ENCODE data around the gene SUV39H1.
"Not testable (repeated sequence)": the region's sequence is repeated elsewhere in the genome, so short reads cannot be mapped to it uniquely, and the experiment has no call there.

SUV39H1 gene
- total RNA-seq: 4.6 to 22.8 (median 14.7) reads per million in 3 experiments

- DNase-seq: peak; percentile 90
Observed at GRCh38 chrX:48696301-48696908, at the start of gene SUV39H1. SUV39H1 (plus strand) TSS chrX:48696734; CDS start chrX:48696785, 51 bp downstream.

DNA sequence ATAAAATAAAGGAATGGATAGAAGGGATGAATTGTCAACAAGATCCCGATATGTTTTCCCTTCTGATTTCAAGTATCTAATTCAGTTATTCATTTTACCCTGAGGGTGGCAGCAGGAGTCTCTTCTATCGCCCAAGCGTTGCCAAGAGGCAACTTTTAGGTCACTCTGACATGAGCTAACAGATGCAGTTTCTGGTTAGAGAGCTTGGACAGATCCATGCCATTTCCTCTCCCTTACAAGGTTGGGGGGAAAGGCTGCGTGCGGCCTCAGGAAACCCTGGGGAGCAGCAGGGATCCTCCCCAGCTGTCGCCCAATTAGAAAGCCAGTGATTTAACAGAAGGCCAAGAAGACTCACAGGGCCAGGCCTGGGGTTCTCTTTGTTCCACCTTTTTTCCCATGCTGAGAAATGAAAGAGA is 48.2 kb upstream of the SUV39H1 start:
- peak; percentile 38 for DNase-seq

DNA sequence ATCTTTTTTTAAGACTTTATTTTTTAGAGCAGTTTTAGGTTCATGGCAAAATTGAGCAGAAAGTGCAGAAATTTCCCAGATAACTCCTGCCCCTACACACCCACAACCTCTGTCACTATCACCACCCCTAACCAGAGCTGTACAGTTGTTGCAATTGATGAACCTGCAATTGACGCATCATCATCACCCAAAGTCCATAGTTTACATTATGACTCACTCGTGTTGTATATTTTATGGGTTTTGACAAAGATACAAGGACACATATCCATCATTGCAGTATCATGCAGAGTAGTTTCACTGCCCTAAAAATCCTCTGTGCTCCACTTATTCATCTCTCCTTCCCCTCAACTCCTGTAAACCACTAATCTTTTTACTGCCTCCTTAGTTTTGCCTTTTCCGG is 47.4 kb upstream of the SUV39H1 start:
- no peak for DNase-seq

DNA sequence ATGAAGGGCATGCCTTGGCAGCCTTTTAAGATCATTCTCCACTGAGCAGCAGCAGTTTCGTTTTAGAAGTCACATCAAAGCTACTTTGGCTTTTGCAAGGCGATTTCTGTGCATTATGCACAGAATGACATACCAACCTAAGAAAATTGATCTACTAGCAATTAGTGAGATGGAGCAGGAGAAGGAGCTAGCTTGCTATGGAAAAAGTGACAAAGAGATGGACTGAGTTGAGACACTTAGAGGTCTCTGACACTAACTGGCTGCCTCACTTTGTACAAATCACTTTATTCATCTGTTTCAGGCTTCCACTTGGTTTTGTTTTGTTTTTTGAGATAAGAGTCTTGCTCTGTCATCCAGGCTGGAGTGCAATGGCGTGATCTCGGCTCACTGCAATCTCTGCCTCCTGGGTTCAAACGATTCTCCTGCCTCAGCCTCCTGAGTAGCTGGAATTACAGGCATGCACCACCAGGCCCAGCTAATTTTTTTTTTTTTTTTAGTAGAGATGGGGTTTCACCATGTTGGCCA is 44.4 kb upstream of the SUV39H1 start:
- DNase-seq: not testable (repeated sequence)

DNA sequence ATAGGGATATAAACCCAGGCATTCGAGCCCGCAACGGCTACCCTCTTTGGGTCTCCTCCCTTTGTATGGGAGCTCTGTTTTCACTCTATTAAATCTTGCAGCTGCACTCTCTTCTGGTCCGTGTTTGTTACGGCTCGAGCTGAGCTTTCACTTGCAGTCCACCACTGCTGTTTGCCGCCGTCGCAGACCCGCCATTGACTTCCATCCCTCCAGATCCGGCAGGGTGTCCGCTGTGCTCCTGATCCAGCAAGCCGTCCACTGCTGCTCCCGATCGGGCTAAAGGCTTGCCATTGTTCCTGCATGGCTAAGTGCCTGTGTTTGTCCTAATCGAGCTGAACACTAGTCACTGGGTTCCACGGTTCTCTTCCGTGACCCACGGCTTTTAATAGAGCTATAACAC is 41.8 kb upstream of the SUV39H1 start:
- not testable (repeated sequence) for DNase-seq

- not testable (repeated sequence) for DNase-seq
Observed at GRCh38 chrX:48659686-48660085, 36.8 kb upstream of the SUV39H1 start.

- no peak for DNase-seq
Observed at GRCh38 chrX:48663241-48663640, 33.3 kb upstream of the SUV39H1 start.

GRCh38 chrX:48664156-48664555 is 32.4 kb upstream of the SUV39H1 start:
- DNase-seq: no peak

GRCh38 chrX:48665991-48666390 is 30.5 kb upstream of the SUV39H1 start:
- DNase-seq: no peak

DNA sequence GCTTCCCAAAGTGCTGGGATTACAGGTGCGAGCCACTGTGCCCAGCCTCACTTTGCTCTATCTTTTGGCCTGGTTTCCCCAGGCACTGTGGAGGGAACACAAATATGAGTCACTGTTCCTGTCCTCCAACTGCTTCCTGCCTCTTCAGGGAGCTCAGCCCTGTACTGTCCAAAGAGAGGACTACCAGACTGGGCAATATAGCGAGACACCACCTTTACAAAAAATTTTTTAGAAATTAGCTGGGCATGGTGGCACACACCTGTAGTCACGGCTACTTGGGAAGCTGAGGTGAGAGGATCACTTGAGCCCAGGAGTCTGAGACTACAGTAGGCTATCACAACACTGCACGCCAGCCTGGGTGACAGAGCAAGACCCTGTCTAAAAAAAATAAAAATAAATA is 29.9 kb upstream of the SUV39H1 start:
- DNase-seq: no peak

GRCh38 chrX:48667509-48667908 is 29.0 kb upstream of the SUV39H1 start:
- no peak for DNase-seq

DNA sequence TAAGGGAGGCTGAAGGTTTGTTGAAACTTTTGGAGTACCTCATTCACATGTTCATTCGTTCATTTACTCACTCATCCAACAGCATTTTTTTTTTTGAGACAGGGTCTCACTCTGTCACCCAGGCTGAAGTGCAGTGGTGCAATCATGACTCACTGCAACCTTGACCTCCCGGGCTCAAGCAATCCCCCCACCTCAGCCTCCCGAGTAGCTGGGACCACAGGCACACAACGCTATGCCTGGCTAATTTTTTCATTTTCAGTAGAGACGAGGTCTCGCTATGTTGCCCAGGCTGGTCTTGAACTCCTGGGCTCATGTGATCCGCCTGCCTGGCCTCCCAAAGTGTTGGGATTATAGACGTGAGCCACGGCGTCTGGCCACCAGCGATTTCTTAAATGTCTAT is 28.3 kb upstream of the SUV39H1 start:
- not testable (repeated sequence) for DNase-seq

- DNase-seq: peak; percentile 86
Observed at GRCh38 chrX:48676106-48676892, 20.2 kb upstream of the SUV39H1 start.

DNA sequence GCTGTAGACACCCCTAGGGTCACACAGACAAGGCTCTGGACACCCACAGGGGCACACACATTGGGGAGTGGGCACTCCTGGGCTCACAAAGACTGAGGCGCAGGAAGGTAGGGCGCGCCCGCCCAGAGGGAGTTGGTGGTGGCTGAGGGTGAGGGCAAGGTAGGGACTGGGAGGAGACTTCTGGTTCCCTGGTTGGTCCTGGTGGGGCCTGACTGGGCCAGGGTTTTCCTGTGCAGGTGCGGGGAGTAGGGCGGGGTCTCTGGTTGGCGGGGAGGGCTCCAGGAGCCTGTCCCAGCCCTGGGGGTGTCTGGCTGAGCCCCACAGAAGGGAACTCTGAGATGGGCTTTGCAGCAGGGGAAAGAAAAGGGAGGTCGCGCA is 19.7 kb upstream of the SUV39H1 start:
- peak; percentile 20 for DNase-seq

DNA sequence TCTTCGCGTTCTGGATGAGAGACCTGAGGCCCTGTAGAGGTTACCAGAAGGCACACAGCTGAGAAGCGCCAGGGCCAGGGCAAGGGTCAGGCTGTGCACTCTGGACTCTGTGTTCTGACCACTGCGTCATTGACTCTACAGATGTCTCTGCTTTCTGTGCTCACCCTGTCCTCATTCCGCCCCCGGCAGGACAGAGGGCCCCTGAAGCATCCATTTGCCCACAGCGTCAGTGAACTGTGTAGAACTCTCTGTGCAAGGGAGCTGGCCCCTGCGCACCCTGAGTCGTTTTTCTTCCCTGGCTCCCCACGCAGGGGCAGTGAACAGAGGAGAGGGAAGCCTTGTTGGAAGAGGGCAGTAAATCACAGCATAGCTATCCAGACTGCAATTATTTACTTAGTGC is 19.0 kb upstream of the SUV39H1 start:
- DNase-seq: no peak

DNA sequence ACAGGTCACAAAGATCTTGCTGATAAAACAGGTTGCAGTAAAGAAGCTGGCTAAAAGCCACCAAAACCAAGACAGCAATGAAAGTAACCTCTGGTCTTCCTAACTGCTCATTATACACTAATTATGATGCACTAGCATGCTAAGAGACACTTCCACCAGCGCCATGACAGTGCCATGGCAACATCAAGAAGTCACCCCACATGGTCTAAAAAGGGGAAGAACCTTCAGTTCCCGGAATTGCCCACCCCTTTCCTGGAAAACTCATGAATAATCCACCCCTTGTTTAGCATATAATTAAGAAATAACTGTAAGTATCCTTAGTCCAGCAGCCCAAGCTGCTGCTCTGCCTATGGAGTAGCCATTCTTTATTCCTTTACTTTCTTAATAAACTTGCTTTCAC is 16.1 kb upstream of the SUV39H1 start:
- not testable (repeated sequence) for DNase-seq

DNA sequence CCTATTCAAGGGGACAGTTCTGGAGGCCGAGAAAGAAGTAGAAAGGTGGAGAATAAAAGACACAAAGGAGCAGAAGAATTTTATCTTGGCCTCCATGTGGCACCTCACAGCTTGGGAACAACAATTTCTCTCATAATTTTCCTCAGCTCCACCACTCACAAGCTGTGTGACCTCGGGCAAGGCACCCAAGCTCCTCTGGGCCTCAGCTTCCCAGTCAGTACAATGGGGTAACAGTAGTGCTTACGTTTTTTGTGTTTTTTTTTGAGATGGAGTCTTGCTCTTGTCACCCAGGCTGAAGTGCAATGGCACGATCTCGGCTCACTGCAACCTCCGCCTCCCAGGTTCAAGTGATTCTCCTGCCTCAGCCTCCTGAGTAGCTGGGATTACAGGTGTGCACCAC is 15.6 kb upstream of the SUV39H1 start:
- not testable (repeated sequence) for DNase-seq

GRCh38 chrX:48681539-48682183 is 14.9 kb upstream of the SUV39H1 start:
- DNase-seq: no peak

GRCh38 chrX:48682795-48683194 is 13.7 kb upstream of the SUV39H1 start:
- DNase-seq: not testable (repeated sequence)

DNA sequence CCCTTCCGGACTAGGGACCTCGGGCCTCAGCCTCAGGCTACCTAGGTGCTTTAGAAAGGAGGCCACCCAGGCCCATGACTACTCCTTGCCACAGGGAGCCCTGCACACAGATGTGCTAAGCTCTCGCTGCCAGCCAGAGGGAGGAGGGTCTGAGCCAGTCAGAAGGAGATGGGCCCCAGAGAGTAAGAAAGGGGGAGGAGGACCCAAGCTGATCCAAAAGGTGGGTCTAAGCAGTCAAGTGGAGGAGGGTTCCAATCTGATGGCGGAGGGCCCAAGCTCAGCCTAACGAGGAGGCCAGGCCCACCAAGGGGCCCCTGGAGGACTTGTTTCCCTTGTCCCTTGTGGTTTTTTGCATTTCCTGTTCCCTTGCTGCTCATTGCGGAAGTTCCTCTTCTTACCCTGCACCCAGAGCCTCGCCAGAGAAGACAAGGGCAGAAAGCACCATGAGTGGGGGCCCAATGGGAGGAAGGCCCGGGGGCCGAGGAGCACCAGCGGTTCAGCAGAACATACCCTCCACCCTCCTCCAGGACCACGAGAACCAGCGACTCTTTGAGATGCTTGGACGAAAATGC is 13.0 kb upstream of the SUV39H1 start, which contains the start of gene WAS:
Gene WAS (plus strand): TSS at position 389 of the 572 bp plus-strand sequence. CDS start 55 bp downstream, at position 444.
- peak; percentile 59 for DNase-seq

DNA sequence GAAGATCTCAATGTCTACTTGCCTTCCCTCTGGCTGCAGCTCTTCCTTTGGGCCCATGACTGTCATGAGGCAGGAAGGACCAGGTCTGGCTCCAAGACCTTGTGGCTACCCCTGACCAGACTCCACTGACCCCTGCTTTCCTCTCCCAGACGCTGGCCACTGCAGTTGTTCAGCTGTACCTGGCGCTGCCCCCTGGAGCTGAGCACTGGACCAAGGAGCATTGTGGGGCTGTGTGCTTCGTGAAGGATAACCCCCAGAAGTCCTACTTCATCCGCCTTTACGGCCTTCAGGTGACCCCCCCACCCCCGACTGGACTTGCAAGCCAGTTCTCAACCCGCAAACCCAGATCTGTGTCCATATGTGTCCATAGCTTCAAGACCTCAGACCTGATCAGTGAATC is 12.4 kb upstream of the SUV39H1 start:
- DNase-seq: no peak

GRCh38 chrX:48685416-48685815 is 11.1 kb upstream of the SUV39H1 start:
- no peak for DNase-seq

- no peak for DNase-seq
Observed at GRCh38 chrX:48688531-48689150, 7.9 kb upstream of the SUV39H1 start.
